ENCODE measurements around the gene PFKFB1.

DNA sequence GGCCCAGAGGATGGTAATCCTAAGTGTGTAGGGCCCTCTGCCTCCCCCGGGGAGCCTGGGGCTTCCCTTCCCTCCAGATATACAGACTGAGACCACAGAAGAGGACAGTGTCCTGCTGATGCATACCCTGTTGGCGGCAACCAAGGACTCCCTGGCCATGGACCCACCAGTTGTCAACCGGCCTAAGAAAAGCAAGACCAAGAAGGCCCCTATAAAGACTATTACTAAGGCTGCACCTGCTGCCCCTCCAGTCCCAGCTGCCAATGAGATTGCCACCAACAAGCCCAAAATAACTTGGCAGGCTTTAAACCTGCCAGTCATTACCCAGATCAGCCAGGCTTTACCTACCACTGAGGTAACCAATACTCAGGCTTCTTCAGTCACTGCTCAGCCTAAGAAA lies 71.4 kb downstream of the PFKFB1 start:
- TF ChIP-seq, protein P1, sequence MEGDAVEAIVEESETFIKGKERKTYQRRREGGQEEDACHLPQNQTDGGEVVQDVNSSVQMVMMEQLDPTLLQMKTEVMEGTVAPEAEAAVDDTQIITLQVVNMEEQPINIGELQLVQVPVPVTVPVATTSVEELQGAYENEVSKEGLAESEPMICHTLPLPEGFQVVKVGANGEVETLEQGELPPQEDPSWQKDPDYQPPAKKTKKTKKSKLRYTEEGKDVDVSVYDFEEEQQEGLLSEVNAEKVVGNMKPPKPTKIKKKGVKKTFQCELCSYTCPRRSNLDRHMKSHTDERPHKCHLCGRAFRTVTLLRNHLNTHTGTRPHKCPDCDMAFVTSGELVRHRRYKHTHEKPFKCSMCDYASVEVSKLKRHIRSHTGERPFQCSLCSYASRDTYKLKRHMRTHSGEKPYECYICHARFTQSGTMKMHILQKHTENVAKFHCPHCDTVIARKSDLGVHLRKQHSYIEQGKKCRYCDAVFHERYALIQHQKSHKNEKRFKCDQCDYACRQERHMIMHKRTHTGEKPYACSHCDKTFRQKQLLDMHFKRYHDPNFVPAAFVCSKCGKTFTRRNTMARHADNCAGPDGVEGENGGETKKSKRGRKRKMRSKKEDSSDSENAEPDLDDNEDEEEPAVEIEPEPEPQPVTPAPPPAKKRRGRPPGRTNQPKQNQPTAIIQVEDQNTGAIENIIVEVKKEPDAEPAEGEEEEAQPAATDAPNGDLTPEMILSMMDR (IDR thresholded peaks at IDR 0.05; ENCODE audit: low read depth, low read length, poor library complexity, severe bottlenecking), result no peak
- no peak for TF ChIP-seq EZH2phosphoT487 (IDR thresholded peaks at IDR 0.05; ENCODE audit: borderline replicate concordance, low read length)
